Effector memory CD4-positive, alpha-beta T cell (primary cell): ENCODE results near the gene GOLGA7B.

ENCODE experiments used
- DNase-seq, 3 donors: peaks; one replicate each; pipeline ENCODE4 v3.0.0-alpha.2; 2020
- H3K27ac ChIP-seq: 2 replicates; pipeline ENCODE4 v1.7.0; 2013; ENCODE audit warnings: mild to moderate bottlenecking, low read length, moderate library complexity; ENCODE audit not compliant: insufficient read depth, poor library complexity, severe bottlenecking
- H3K27me3 ChIP-seq: replicated peaks from 2 replicates; pipeline ENCODE4 v1.7.0; 2013; ENCODE audit warnings: mild to moderate bottlenecking, low read length; ENCODE audit not compliant: insufficient read depth, control insufficient read depth, poor library complexity, severe bottlenecking
- H3K36me3 ChIP-seq: 2 replicates; pipeline ENCODE4 v1.7.0; 2013; ENCODE audit warnings: mild to moderate bottlenecking, low read length, moderate library complexity; ENCODE audit not compliant: control insufficient read depth, insufficient read depth
- H3K4me1 ChIP-seq: 2 replicates; pipeline ENCODE4 v1.7.0; 2013; ENCODE audit warnings: low read length, mild to moderate bottlenecking; ENCODE audit not compliant: control insufficient read depth, insufficient read depth, poor library complexity, severe bottlenecking
- H3K4me3 ChIP-seq: 2 replicates; pipeline ENCODE4 v1.7.0; 2013; ENCODE audit warnings: low read length, low read depth, mild to moderate bottlenecking; ENCODE audit not compliant: insufficient read depth, poor library complexity, severe bottlenecking
- H3K9me3 ChIP-seq: 2 replicates; pipeline ENCODE4 v1.7.0; 2013; ENCODE audit warnings: mild to moderate bottlenecking, low read length, moderate library complexity; ENCODE audit not compliant: control insufficient read depth

The GOLGA7B gene

GRCh38 chr10:97889461-97890265 is 40.0 kb downstream of the GOLGA7B start:
- Histone ChIP-seq H3K27ac (no peak overlapping the region), H3K4me3 (no peak overlapping the region), H3K36me3 (no peaks in the 10 kb centered on the region), H3K9me3 (no peaks in the 10 kb centered on the region), H3K4me1 (no peaks in the 10 kb centered on the region), H3K27me3 (no peaks in the 10 kb centered on the region)
- DNase-seq = no peak

- no peak for DNase-seq
- Histone ChIP-seq H3K27me3 (no peaks in the 10 kb centered on the region), H3K27ac (no peak overlapping the region), H3K4me3 (no peak overlapping the region), H3K36me3 (no peaks in the 10 kb centered on the region), H3K9me3 (no peaks in the 10 kb centered on the region), H3K4me1 (no peaks in the 10 kb centered on the region)
Observed at GRCh38 chr10:97891497-97892167, 42.0 kb downstream of the GOLGA7B start.

DNA sequence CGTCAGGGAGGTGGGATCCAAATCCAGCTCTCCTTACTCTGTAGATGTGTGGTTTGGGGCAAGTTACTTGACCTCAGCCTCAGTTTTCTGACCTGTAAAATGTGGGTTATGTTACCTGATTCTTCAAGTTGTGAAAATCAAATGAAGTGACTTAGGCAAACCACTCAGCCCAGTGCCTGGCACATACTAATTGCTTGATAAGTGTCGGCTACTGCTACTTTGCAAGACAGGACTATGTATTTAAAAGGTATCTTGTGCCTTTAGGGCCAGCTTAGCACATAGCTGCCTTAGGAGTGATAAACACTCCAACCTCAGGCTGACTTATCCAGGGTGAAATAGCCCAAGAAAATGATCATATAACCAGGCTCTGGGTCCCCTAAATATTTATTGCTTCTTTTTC is 42.9 kb downstream of the GOLGA7B start:
- Histone ChIP-seq H3K27me3 (no peaks in the 10 kb centered on the region), H3K4me1 (no peaks in the 10 kb centered on the region), H3K27ac (no peak overlapping the region), H3K36me3 (no peaks in the 10 kb centered on the region), H3K4me3 (no peak overlapping the region), H3K9me3 (no peaks in the 10 kb centered on the region)
- no peak for DNase-seq

DNA sequence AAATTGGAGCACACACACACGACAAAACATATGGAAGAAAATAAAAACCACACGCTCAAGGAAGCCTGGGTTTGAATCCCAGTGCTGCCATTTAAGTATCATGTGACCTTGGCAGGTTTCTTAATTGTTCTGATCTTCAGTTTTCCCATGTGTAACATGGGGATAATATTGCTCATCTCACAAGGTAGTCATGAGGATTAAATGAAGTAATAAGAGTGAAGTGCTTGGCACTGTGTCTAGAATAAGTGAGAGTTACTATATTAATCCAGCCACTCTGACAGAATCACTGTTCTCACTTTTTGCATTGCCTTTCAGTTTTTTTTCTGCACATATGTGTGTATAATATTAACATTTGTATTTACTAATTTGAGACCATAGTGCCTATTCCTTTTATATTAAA is 43.3 kb downstream of the GOLGA7B start:
- no peaks in the 10 kb centered on the region for H3K4me1 ChIP-seq
- no peaks in the 10 kb centered on the region for H3K36me3 ChIP-seq
- H3K4me3 ChIP-seq = no peak overlapping the region
- no peak for DNase-seq
- H3K9me3 ChIP-seq = no peaks in the 10 kb centered on the region
- H3K27me3 ChIP-seq = no peaks in the 10 kb centered on the region
- H3K27ac ChIP-seq = no peak overlapping the region

DNA sequence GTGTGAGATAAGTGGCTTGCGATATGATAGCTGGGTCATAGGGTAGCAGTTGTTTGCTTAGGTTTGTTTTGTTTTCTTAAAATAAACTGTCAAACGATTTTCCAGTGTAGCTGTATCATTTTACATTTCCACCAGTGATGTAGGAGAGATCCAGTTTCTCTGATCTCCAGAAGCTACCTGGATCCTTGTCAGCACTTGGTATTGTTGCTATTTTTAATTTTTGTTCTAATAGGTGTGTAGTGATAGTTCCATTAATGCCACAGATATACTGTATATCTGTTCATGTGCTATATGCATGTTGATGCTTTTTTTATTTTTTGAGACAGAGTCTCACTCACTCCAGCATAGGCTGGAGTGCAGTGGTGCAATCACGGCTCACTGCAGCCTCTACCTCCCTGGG is 44.4 kb downstream of the GOLGA7B start:
- Histone ChIP-seq H3K4me3 (no peak overlapping the region), H3K9me3 (no peaks in the 10 kb centered on the region), H3K27ac (no peak overlapping the region), H3K27me3 (no peaks in the 10 kb centered on the region), H3K4me1 (no peaks in the 10 kb centered on the region), H3K36me3 (no peaks in the 10 kb centered on the region)
- DNase-seq = no peak

DNA sequence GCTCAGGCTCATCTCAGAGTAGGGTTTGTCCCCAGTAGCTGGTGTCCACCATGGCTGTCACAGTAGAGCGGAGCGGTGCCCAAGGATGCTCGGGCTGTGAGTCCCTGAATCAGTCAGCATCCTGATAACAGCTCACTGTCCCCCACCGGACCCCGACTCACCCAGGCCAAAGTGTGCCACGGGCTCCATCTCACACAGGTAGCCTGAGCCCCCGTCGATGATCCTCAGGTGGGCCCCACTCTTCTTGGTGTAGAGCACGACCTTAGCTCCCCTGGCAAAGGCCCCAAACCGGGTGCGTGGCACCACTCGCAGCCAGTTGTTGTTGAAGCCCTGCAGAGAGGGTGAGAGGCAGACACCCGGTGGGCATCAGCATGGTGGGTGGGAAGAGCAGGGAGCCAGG is 45.4 kb downstream of the GOLGA7B start:
- no peak for DNase-seq
- no peaks in the 10 kb centered on the region for H3K4me1 ChIP-seq
- no peak overlapping the region for H3K4me3 ChIP-seq
- no peaks in the 10 kb centered on the region for H3K27me3 ChIP-seq
- H3K36me3 ChIP-seq = no peaks in the 10 kb centered on the region
- H3K9me3 ChIP-seq = no peaks in the 10 kb centered on the region
- H3K27ac ChIP-seq = no peak overlapping the region

- DNase-seq = no peak
- H3K4me3 ChIP-seq = no peak overlapping the region
- H3K27me3 ChIP-seq = no peaks in the 10 kb centered on the region
- H3K36me3 ChIP-seq = no peaks in the 10 kb centered on the region
- H3K4me1 ChIP-seq = no peaks in the 10 kb centered on the region
- H3K27ac ChIP-seq = no peak overlapping the region
- H3K9me3 ChIP-seq = no peaks in the 10 kb centered on the region
Observed at GRCh38 chr10:97895915-97896314, 46.3 kb downstream of the GOLGA7B start.

DNA sequence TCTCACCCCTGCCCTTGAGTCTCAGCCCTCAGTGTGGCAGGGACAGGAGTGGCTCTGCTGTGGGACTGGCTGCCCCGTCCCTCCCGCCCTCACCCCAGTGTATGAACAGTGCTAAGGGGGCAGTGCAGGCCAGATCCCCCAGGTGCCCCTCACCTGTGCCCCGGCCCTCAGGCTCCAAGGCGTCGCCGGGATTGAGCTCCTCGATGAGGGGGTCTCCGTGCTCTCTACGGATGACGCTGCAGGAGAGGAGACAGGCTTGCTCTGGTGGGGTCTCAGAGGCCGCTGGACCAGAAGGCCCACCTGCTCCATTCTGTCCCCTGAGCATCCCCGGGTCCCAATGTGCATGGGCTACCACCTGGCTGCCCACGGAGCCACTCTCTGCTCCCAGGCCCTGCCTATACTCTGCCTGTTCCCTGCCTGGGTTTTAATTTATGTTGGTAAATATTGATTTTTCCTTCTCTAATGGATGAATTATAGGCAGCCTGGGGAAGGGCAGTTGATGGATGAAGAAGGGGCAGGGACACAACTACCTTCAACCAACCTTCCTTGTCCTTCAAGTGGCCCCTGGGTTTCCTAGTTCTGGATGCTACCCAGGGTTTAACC is 47.2 kb downstream of the GOLGA7B start:
- Histone ChIP-seq H3K4me1 (no peaks in the 10 kb centered on the region), H3K27me3 (no peaks in the 10 kb centered on the region), H3K27ac (no peak overlapping the region), H3K4me3 (no peak overlapping the region), H3K36me3 (no peaks in the 10 kb centered on the region), H3K9me3 (no peaks in the 10 kb centered on the region)
- no peak for DNase-seq

GRCh38 chr10:97898429-97898828 is 48.8 kb downstream of the GOLGA7B start:
- no peaks in the 10 kb centered on the region for H3K4me1 ChIP-seq
- H3K27me3 ChIP-seq = no peaks in the 10 kb centered on the region
- DNase-seq = no peak

DNA sequence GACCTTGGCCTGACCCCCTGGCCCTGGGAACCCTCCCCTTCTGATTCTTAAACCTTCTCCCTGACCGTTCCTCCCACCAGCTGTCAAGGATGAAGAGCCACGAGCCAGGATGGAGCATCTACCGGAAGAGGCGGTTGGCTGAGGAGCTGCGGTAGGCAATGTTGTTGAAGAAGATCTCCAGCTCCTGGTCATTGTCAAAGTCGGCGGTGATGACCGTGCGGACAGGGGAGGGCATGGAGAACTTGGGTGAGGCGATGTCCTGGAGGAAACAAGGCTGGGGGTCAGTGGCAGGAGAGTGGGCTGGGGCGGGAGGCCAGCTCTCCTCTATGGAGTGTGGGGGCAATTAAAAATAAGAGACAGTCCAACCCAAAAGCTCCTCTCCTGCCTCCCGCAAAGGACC is 51.7 kb downstream of the GOLGA7B start:
- no peaks in the 10 kb centered on the region for H3K9me3 ChIP-seq
- H3K36me3 ChIP-seq = no peaks in the 10 kb centered on the region
- no peak overlapping the region for H3K4me3 ChIP-seq
- H3K4me1 ChIP-seq = no peaks in the 10 kb centered on the region
- no peak overlapping the region for H3K27ac ChIP-seq
- no peaks in the 10 kb centered on the region for H3K27me3 ChIP-seq
- DNase-seq = no peak

More at GRCh38 chr10:97898429-97898828, 48.8 kb downstream of the GOLGA7B start:
- no peak overlapping the region for H3K27ac ChIP-seq
- no peaks in the 10 kb centered on the region for H3K9me3 ChIP-seq
- no peak overlapping the region for H3K4me3 ChIP-seq
- H3K36me3 ChIP-seq = no peaks in the 10 kb centered on the region
